SK-N-SH (cell line): Measurements from ENCODE around the gene CNNM3.

Experiments used
- CTCF ChIP-seq: fragments of 200-600 bp; sonication (generic); IDR thresholded peaks from 2 replicates; pipeline ENCODE4 v1.6.1; 2017; ENCODE audit warnings: antibody characterized with exemption, mild to moderate bottlenecking, moderate library complexity
- EP300 ChIP-seq, 2 experiments: IDR thresholded peaks; 2 replicates each; pipeline versions ENCODE4 v1.4.0 to v1.6.1; 2012; ENCODE audit warnings: borderline replicate concordance in 1 of 2, low read depth in 1 of 2, low read length in 1 of 2
- FOXM1 ChIP-seq: IDR thresholded peaks from 2 replicates; pipeline ENCODE4 v1.4.0; 2012; ENCODE audit warnings: low read depth, mild to moderate bottlenecking
- GABPA ChIP-seq: IDR thresholded peaks from 2 replicates; pipeline ENCODE4 v1.4.0; 2012; ENCODE audit warnings: low read depth, mild to moderate bottlenecking
- PBX3 ChIP-seq: IDR thresholded peaks from 2 replicates; pipeline ENCODE4; 2012
- POLR2AphosphoS5 ChIP-seq: IDR thresholded peaks from 2 replicates; pipeline ENCODE4 v1.6.1; 2012; ENCODE audit warnings: low read depth, low read length
- RFX5 ChIP-seq: IDR thresholded peaks from 2 replicates; pipeline ENCODE4 v1.6.1; 2012; ENCODE audit warnings: mild to moderate bottlenecking, improper control_type of control experiment, low read length
- USF1 ChIP-seq: IDR thresholded peaks from 2 replicates; pipeline ENCODE4 v1.4.0; 2012; ENCODE audit warnings: low read depth, borderline replicate concordance
- USF2 ChIP-seq: fragments of 150-350 bp; IDR thresholded peaks from 2 replicates; pipeline ENCODE4 v1.6.1; 2017; ENCODE audit warnings: antibody characterized with exemption, low read length, low read depth, borderline replicate concordance
- ZBTB33 ChIP-seq: IDR thresholded peaks from 2 replicates; pipeline ENCODE4 v1.4.0; 2012; ENCODE audit warnings: low read depth, borderline replicate concordance
- TF ChIP-seq, protein P1 (sequence below): IDR thresholded peaks from 2 replicates; pipeline ENCODE4 v1.4.0; 2012; ENCODE audit warnings: low read depth

GRCh38 chr2:96883306-96883705 is 67.2 kb downstream of the CNNM3 start:
- TF ChIP-seq GABPA, result no peak
- TF ChIP-seq PBX3, result no peak
- no peak for TF ChIP-seq USF2
- TF ChIP-seq, protein P1, sequence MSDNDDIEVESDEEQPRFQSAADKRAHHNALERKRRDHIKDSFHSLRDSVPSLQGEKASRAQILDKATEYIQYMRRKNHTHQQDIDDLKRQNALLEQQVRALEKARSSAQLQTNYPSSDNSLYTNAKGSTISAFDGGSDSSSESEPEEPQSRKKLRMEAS, result no peak
- no peak for TF ChIP-seq EP300 (IDR thresholded peaks at IDR 0.05; ENCODE audit: borderline replicate concordance in 1 of 2, low read depth in 1 of 2, low read length in 1 of 2)
- TF ChIP-seq CTCF, result no peak
- no peak for TF ChIP-seq ZBTB33
- TF ChIP-seq FOXM1, result no peak
- no peak for TF ChIP-seq POLR2AphosphoS5
- TF ChIP-seq USF1, result no peak
- no peak for TF ChIP-seq RFX5
